Measurements from ENCODE around the gene FBXO11.

Gene FBXO11

GRCh38 chr2:47796090-47796697 is 110.1 kb downstream of the FBXO11 start:
- TF ChIP-seq GATA2 (IDR thresholded peaks at IDR 0.05; ENCODE audit: low read depth, low read length) (no peak), GATA3 (IDR thresholded peaks at IDR 0.05; ENCODE audit: low read depth, low read length) (no peak)

- TF ChIP-seq GATA2 (IDR thresholded peaks at IDR 0.05; ENCODE audit: low read depth, low read length) (no peak), GATA3 (IDR thresholded peaks at IDR 0.05; ENCODE audit: low read depth, low read length) (no peak)
These were observed 120.3 kb downstream of the FBXO11 start for GRCh38 chr2:47785986-47786385.

- no peak for TF ChIP-seq GATA3 (IDR thresholded peaks at IDR 0.05; ENCODE audit: low read depth, low read length)
- no peak for TF ChIP-seq GATA2 (IDR thresholded peaks at IDR 0.05; ENCODE audit: low read depth, low read length)
These were observed 121.9 kb downstream of the FBXO11 start for GRCh38 chr2:47784352-47784851.

GRCh38 chr2:47783486-47784351 is 122.6 kb downstream of the FBXO11 start:
- TF ChIP-seq GATA2 (IDR thresholded peaks at IDR 0.05; ENCODE audit: low read depth, low read length) (0 out of 2 replicates have a peak, but pooled peaks have one; percentile 4), GATA3 (IDR thresholded peaks at IDR 0.05; ENCODE audit: low read depth, low read length) (no peak)

GRCh38 chr2:47782671-47783485 is 123.4 kb downstream of the FBXO11 start, which contains the start of gene MSH6:
Gene MSH6, plus strand, starts transcription at chr2:47783145. Its CDS starts 89 bp downstream, at chr2:47783234.
- TF ChIP-seq GATA2 (IDR thresholded peaks at IDR 0.05; ENCODE audit: low read depth, low read length) (no peak), GATA3 (IDR thresholded peaks at IDR 0.05; ENCODE audit: low read depth, low read length) (no peak)

GRCh38 chr2:47782381-47782670 is 124.0 kb downstream of the FBXO11 start:
- TF ChIP-seq GATA2 (IDR thresholded peaks at IDR 0.05; ENCODE audit: low read depth, low read length) (no peak), GATA3 (IDR thresholded peaks at IDR 0.05; ENCODE audit: low read depth, low read length) (no peak)

- TF ChIP-seq GATA2 (IDR thresholded peaks at IDR 0.05; ENCODE audit: low read depth, low read length) (no peak), GATA3 (IDR thresholded peaks at IDR 0.05; ENCODE audit: low read depth, low read length) (no peak)
These were observed 126.9 kb downstream of the FBXO11 start for GRCh38 chr2:47779426-47779790.

- TF ChIP-seq GATA3 (IDR thresholded peaks at IDR 0.05; ENCODE audit: low read depth, low read length) (no peak), GATA2 (IDR thresholded peaks at IDR 0.05; ENCODE audit: low read depth, low read length) (no peak)
These were observed 127.4 kb downstream of the FBXO11 start for GRCh38 chr2:47778698-47779425.

- TF ChIP-seq GATA3 (IDR thresholded peaks at IDR 0.05; ENCODE audit: low read depth, low read length): no peak
- no peak for TF ChIP-seq GATA2 (IDR thresholded peaks at IDR 0.05; ENCODE audit: low read depth, low read length)
These were observed 128.9 kb downstream of the FBXO11 start for GRCh38 chr2:47777277-47777937.

- TF ChIP-seq GATA3 (IDR thresholded peaks at IDR 0.05; ENCODE audit: low read depth, low read length) (no peak), GATA2 (IDR thresholded peaks at IDR 0.05; ENCODE audit: low read depth, low read length) (no peak)
These were observed 131.7 kb downstream of the FBXO11 start for GRCh38 chr2:47774567-47774966.

- TF ChIP-seq GATA2 (IDR thresholded peaks at IDR 0.05; ENCODE audit: low read depth, low read length): no peak
- no peak for TF ChIP-seq GATA3 (IDR thresholded peaks at IDR 0.05; ENCODE audit: low read depth, low read length)
These were observed 134.0 kb downstream of the FBXO11 start for GRCh38 chr2:47772343-47772742.

- TF ChIP-seq GATA2 (IDR thresholded peaks at IDR 0.05; ENCODE audit: low read depth, low read length) (no peak), GATA3 (IDR thresholded peaks at IDR 0.05; ENCODE audit: low read depth, low read length) (no peak)
These were observed 135.1 kb downstream of the FBXO11 start for GRCh38 chr2:47771211-47771610.

- TF ChIP-seq GATA2 (IDR thresholded peaks at IDR 0.05; ENCODE audit: low read depth, low read length) (no peak), GATA3 (IDR thresholded peaks at IDR 0.05; ENCODE audit: low read depth, low read length) (no peak)
These were observed 137.0 kb downstream of the FBXO11 start for GRCh38 chr2:47769318-47769717.

Measured in SH-SY5Y (cell line).